ENCODE data around the gene TRPV6. TPM values are rescaled to one million over a fixed set of nuclear protein-coding genes. Genes with fewer than 3 reads are reported as not detected.

TRPV6 gene
- total RNA-seq, 2 donors from 2014 or later: not detected

DNA sequence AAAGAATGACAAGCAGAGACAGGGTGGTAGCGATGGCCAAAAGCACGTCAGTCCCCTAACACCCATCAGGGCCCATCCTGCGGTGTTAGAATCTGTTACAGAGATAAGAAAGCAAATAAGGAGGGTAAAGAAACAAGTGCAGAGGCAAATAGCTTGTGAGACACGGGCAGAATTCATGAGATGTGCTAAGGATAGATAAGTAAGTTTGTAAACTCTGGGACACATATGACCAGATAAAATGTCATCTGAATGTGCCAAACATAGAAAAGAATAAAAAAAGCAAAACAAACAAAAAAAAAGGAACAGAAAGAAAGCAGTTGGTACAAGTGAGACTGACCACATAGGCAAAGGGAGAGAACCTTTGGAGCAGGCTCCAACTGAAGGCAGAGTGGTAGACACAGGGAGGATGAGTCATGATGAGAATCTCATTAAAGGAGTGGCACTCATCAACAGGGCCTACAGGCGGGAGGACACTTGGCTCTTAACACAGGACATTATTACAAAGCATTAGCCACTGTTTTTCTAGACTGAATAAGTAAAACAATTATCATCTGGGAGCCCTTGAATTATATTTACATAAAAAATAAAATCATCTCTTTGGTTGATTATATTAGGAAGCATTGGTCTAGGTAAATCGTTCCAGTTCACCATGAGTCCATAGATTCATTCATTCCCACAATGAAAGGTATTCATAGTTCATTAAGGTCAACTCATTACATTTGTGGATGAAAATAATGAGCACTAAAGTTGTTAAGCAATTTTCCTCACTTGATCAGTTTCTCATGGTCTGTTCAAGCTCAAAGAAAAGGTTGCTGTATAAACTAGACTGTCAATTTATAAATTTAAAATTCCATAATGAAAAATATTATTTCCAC is 52.1 kb downstream of the TRPV6 start:
- H3K27ac Mint-ChIP-seq: no peak overlapping the region
- peaks cover 14% of the 10 kb centered on the region for H3K4me1 Mint-ChIP-seq
- H3K4me3 Mint-ChIP-seq: no peak overlapping the region
- no peak for ATAC-seq
- peaks cover 10% of the 10 kb centered on the region for H3K36me3 Mint-ChIP-seq (ENCODE audit: low read depth)
- no peak for DNase-seq
- peaks cover 6% of the 10 kb centered on the region for H3K27me3 Mint-ChIP-seq
- no peaks in the 10 kb centered on the region for H3K9me3 ChIP-seq (ENCODE audit: control insufficient read depth, low read length, poor library complexity, severe bottlenecking)

DNA sequence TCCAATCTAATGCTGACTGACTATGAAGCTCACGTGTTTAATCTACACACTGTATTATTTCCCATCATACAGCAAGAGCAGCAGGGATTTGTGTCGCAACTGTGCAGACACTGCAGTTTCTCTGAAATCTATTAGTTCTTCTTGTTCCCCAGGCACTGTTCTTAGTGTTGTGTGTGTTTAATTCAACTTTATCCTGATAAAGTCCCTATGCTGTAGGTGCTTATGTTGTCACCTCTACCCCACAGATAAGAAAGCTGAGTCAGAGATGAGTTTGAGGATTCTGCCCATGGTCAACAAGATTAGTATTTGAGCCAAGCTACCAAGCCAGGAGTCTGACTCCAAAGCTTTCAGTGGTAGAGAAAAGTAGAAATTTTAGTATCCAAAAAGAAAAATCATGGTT is 53.1 kb downstream of the TRPV6 start:
- H3K4me3 Mint-ChIP-seq: no peak overlapping the region
- no peak overlapping the region for H3K27ac Mint-ChIP-seq

GRCh38 chr7:142827951-142828500 is 57.5 kb downstream of the TRPV6 start:
- DNase-seq: no peak
- no peak overlapping the region for H3K4me3 Mint-ChIP-seq
- H3K9me3 ChIP-seq (ENCODE audit: control insufficient read depth, low read length, poor library complexity, severe bottlenecking): no peaks in the 10 kb centered on the region
- H3K27me3 Mint-ChIP-seq: peaks cover 19% of the 10 kb centered on the region
- no peak overlapping the region for H3K27ac Mint-ChIP-seq
- H3K36me3 Mint-ChIP-seq (ENCODE audit: low read depth): peaks cover 8% of the 10 kb centered on the region
- ATAC-seq: no peak
- peaks cover 3% of the 10 kb centered on the region for H3K4me1 Mint-ChIP-seq

More for the DNA sequence above, 53.1 kb downstream of the TRPV6 start:
- H3K27me3 Mint-ChIP-seq: peaks cover 13% of the 10 kb centered on the region
- DNase-seq (no peak), ATAC-seq (no peak)
- no peaks in the 10 kb centered on the region for H3K9me3 ChIP-seq (ENCODE audit: control insufficient read depth, low read length, poor library complexity, severe bottlenecking)
- peaks cover 14% of the 10 kb centered on the region for H3K4me1 Mint-ChIP-seq
- H3K36me3 Mint-ChIP-seq (ENCODE audit: low read depth): peaks cover 10% of the 10 kb centered on the region

DNA sequence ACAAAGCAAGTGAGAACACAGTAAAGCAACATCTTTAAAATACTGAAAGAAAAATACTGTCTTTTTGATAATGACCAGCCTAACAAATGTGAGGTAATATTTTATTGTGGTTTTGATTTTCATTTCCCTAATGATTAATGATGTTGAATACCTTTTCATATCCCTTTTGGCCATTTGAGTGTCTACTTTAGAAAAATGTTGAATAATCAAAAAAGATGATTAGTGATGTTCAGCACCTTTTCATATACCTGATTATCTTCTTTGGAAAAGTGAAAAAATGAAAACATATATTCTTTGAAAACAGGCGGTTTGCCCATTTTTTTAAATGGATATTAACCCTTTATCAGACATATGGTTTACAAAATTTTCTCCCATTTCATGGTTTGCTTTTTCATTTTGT is 62.8 kb downstream of the TRPV6 start:
- no peak overlapping the region for H3K27ac Mint-ChIP-seq
- H3K9me3 ChIP-seq (ENCODE audit: control insufficient read depth, low read length, poor library complexity, severe bottlenecking): no peaks in the 10 kb centered on the region
- H3K36me3 Mint-ChIP-seq (ENCODE audit: low read depth): peaks cover 6% of the 10 kb centered on the region
- no peak overlapping the region for H3K4me3 Mint-ChIP-seq
- peaks cover 3% of the 10 kb centered on the region for H3K4me1 Mint-ChIP-seq
- no peak for ATAC-seq
- DNase-seq: no peak
- H3K27me3 Mint-ChIP-seq: peaks cover 33% of the 10 kb centered on the region

Other genes starting within 250 kb of the TRPV6 start
- not detected for gene PRSS1, start 136.3 kb downstream of the TRPV6 start, total RNA-seq
- not detected for gene PRSS2, start 114.8 kb downstream of the TRPV6 start, total RNA-seq
- 10 to 100 TPM; 52.3 to 59.9 TPM for gene EPHB6, start 30.7 kb downstream of the TRPV6 start, total RNA-seq
- gene TRPV5, start 48.0 kb upstream of the TRPV6 start, total RNA-seq: not detected
- gene LLCFC1, start 53.7 kb upstream of the TRPV6 start, total RNA-seq: not detected
- gene KEL, start 76.6 kb upstream of the TRPV6 start, total RNA-seq: 1 to 10 TPM in 1 of 2 donors, under 1 TPM in 1; 0.52 to 3.3 TPM
- gene OR9A2, start 141.4 kb upstream of the TRPV6 start, total RNA-seq: not detected
- not detected for gene OR6V1, start 166.6 kb upstream of the TRPV6 start, total RNA-seq
- gene PIP, start 246.3 kb upstream of the TRPV6 start, total RNA-seq: not detected

All from T-helper 17 cell (primary cell).